Testis (tissue), 3 donors: Measurements from ENCODE around the gene LPAR2. TPM values are rescaled to one million over a fixed set of nuclear protein-coding genes. Genes with fewer than 3 reads are reported as not detected.

Source experiments
- DNase-seq: peaks from one replicate; pipeline ENCODE4 v3.0.0-alpha.2; 2019
- H3K27ac ChIP-seq, 2 donors: fragments of 200-600 bp; sonication (generic); one replicate each; pipeline ENCODE4 v1.5.1; 2019
- H3K27me3 ChIP-seq: fragments of 200-600 bp; sonication (generic); one replicate; pipeline ENCODE4 v1.5.1; 2019
- H3K36me3 ChIP-seq: fragments of 200-600 bp; sonication (generic); one replicate; pipeline ENCODE4 v1.5.1; 2017; ENCODE audit warnings: low read depth; ENCODE audit errors: missing control alignments
- H3K4me1 ChIP-seq: fragments of 200-600 bp; sonication (generic); one replicate; pipeline ENCODE4 v1.5.1; 2019
- H3K4me3 ChIP-seq, 2 donors: fragments of 200-600 bp; sonication (generic); one replicate each; pipeline ENCODE4 v1.5.1; 2017 to 2019
- H3K9me3 ChIP-seq: fragments of 200-600 bp; sonication (generic); one replicate; pipeline ENCODE4 v1.5.1; 2017
- CTCF ChIP-seq, 3 experiments: fragments of 450-650 bp in 2 of 3; fragments of 200-600 bp in 1 of 3; sonication (generic) in 1 of 3; IDR thresholded peaks; one replicate each; pipeline ENCODE4 v1.5.1; 2016 to 2019; ENCODE audit warnings: antibody characterized with exemption in 3 of 3, mild to moderate bottlenecking in 2 of 3, moderate library complexity in 1 of 3
- POLR2A ChIP-seq: fragments of 450-650 bp; IDR thresholded peaks from one replicate; pipeline ENCODE4 v1.6.1; 2017; ENCODE audit warnings: antibody characterized with exemption, mild to moderate bottlenecking, moderate library complexity
- WGBS, 2 donors: methylation state at CpG; one replicate each; pipeline ENCODE4 v1.1.5; 2018; 5-methylcytosine and 5-hydroxymethylcytosine counted together
- intact Hi-C: fragments of 100-400 bp; cut with DNase I; formaldehyde crosslinking; loops from one replicate; pipeline ENCODE4 v1.15.1; 2023; ENCODE audit warnings: low total_unique reads
- polyA plus RNA-seq: library from polyadenylated mRNA; stranded (reverse); fragments of 350-450 nt; fragmentation: Illumina TruSeq; extraction: RNeasy Lipid Tissue Mini Kit (QIAGEN cat#74804); gene quantifications from one replicate; pipeline ENCODE4 v1.2.3, GENCODE V29; 2014; ENCODE audit warnings: low read depth, low replicate concordance; ENCODE audit not compliant: insufficient read depth
- total RNA-seq, 2 donors: library from RNA; depleted of rRNA; stranded (reverse); fragments of >200 nt; gene quantifications; one replicate each; pipeline ENCODE4 v1.2.3, GENCODE V29; 2016

Gene LPAR2
- total and polyA plus RNA-seq, 3 donors from 2014 or later = 73.9 to 224 (median 181) TPM

GRCh38 chr19:19591133-19591825, 36.7 kb downstream of the LPAR2 start:
- H3K9me3 ChIP-seq = no peaks in the 10 kb centered on the region
- H3K27ac ChIP-seq = no peak overlapping the region
- H3K36me3 ChIP-seq = no peaks in the 10 kb centered on the region
- DNase-seq = no peak
- WGBS, 2 donors = 71 to 84% methylated on average over 11 to 13 of the region's 13 CpGs
- H3K4me3 ChIP-seq = no peak overlapping the region
- intact Hi-C loops = no loop called here
- no peaks in the 10 kb centered on the region for H3K27me3 ChIP-seq
- H3K4me1 ChIP-seq = no peaks in the 10 kb centered on the region
- TF ChIP-seq CTCF (IDR thresholded peaks at IDR 0.05) (no peak), POLR2A (no peak)

GRCh38 chr19:19588546-19588945, 39.5 kb downstream of the LPAR2 start:
- intact Hi-C loops = no loop called here
- H3K36me3 ChIP-seq = no peaks in the 10 kb centered on the region
- no peak overlapping the region for H3K4me3 ChIP-seq
- H3K27ac ChIP-seq = no peak overlapping the region
- no peak for DNase-seq
- no peaks in the 10 kb centered on the region for H3K27me3 ChIP-seq
- no peaks in the 10 kb centered on the region for H3K4me1 ChIP-seq
- TF ChIP-seq POLR2A = no peak
- no peak for TF ChIP-seq CTCF (IDR thresholded peaks at IDR 0.05)
- WGBS, 2 donors = 92 to 100% methylated on average over 2 of the region's 2 CpGs
- H3K9me3 ChIP-seq = no peaks in the 10 kb centered on the region

- 92 to 95% methylated on average over 5 of the region's 5 CpGs for WGBS, 2 donors
- Histone ChIP-seq H3K4me1 (no peaks in the 10 kb centered on the region), H3K36me3 (no peaks in the 10 kb centered on the region), H3K27ac (no peak overlapping the region), H3K4me3 (no peak overlapping the region), H3K9me3 (no peaks in the 10 kb centered on the region), H3K27me3 (no peaks in the 10 kb centered on the region)
- TF ChIP-seq POLR2A (no peak), CTCF (IDR thresholded peaks at IDR 0.05) (no peak)
- no peak for DNase-seq
- intact Hi-C loops = no loop called here
Measured at GRCh38 chr19:19587771-19588170, 40.2 kb downstream of the LPAR2 start.

GRCh38 chr19:19584356-19584755, 43.7 kb downstream of the LPAR2 start:
- Histone ChIP-seq H3K27ac (no peak overlapping the region), H3K36me3 (no peaks in the 10 kb centered on the region), H3K4me1 (no peaks in the 10 kb centered on the region), H3K9me3 (no peaks in the 10 kb centered on the region), H3K27me3 (no peaks in the 10 kb centered on the region), H3K4me3 (no peak overlapping the region)
- intact Hi-C loops = no loop called here
- no peak for DNase-seq
- WGBS, 2 donors = 93 to 95% methylated on average over 6 of the region's 6 CpGs
- TF ChIP-seq CTCF (IDR thresholded peaks at IDR 0.05) = no peak
- TF ChIP-seq POLR2A = no peak

- no peaks in the 10 kb centered on the region for H3K27me3 ChIP-seq
- H3K4me3 ChIP-seq = no peak overlapping the region
- intact Hi-C loops = no loop called here
- H3K4me1 ChIP-seq = no peaks in the 10 kb centered on the region
- 88 to 90% methylated on average over 6 of the region's 6 CpGs for WGBS, 2 donors
- no peaks in the 10 kb centered on the region for H3K36me3 ChIP-seq
- no peak overlapping the region for H3K27ac ChIP-seq
- H3K9me3 ChIP-seq = no peaks in the 10 kb centered on the region
- DNase-seq = no peak
- TF ChIP-seq POLR2A (no peak), CTCF (IDR thresholded peaks at IDR 0.05) (no peak)
Measured at GRCh38 chr19:19582471-19582870, 45.5 kb downstream of the LPAR2 start.
